Measurements from ENCODE around the gene GSG1. TPM values are rescaled to one million over a fixed set of nuclear protein-coding genes. Genes with fewer than 3 reads are reported as not detected.

The GSG1 gene
- total RNA-seq, 1 donor = 0.36 TPM

DNA sequence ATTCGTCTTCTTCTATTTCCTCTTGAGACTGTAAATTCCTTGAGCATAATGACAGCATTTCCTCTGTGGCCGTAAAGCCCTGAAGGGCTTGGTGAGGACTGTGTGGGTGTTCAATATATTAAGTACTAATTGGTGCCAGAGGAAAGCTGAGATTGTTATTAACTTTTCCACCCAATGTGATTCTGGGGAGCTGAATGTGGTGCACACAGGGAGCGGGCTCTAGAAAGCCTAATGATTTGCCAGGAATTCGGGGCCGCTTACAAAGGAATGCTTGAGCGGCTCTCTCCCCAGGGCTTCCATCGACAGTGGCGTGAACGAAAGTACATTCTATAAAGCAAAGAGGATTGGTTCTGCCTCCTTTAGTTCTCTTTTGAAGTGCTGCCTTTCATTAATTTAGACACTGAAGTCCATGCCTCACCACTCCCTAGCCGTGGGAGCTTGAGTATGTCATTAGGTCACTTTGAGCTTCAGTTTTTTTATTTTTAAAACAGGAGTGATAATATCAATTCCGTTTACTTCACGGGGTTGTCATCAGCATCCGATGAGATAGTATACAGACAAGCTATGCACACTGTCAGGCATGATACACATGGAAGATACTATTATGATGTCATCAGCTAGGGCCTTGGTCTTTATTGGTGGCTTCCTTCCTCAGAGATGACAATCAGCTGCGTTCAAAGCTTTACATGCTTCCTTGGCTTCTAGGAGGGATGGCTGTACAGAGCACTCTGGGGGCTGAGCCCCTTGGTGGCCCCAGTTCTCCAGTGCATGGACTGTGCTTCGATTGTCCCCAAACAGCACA is 11.0 kb upstream of the GSG1 start:
- Histone ChIP-seq H2AFZ (ENCODE audit: low read length) (peak overlapping the region; percentile 29), H3K4me2 (ENCODE audit: insufficient read depth, low read length) (peak overlapping the region; percentile 53), H3K27me3 (ENCODE audit: insufficient read depth, low read length) (no peaks in the 10 kb centered on the region), H3K9me3 (ENCODE audit: low read depth, low read length) (peaks cover 2% of the 10 kb centered on the region), H3K79me2 (ENCODE audit: insufficient read depth, low read length) (no peaks in the 10 kb centered on the region), H3K36me3 (ENCODE audit: insufficient read depth, low read length) (no peaks in the 10 kb centered on the region), H3K4me3 (ENCODE audit: insufficient read depth, low read length) (peak overlapping the region; percentile 7), H3K4me1 (ENCODE audit: insufficient read depth, low read length) (peaks cover 28% of the 10 kb centered on the region), H4K20me1 (ENCODE audit: insufficient read depth, low read length) (no peaks in the 10 kb centered on the region), H3K27ac (ENCODE audit: low read depth, low read length) (no peak overlapping the region)
- TF ChIP-seq, protein P1, sequence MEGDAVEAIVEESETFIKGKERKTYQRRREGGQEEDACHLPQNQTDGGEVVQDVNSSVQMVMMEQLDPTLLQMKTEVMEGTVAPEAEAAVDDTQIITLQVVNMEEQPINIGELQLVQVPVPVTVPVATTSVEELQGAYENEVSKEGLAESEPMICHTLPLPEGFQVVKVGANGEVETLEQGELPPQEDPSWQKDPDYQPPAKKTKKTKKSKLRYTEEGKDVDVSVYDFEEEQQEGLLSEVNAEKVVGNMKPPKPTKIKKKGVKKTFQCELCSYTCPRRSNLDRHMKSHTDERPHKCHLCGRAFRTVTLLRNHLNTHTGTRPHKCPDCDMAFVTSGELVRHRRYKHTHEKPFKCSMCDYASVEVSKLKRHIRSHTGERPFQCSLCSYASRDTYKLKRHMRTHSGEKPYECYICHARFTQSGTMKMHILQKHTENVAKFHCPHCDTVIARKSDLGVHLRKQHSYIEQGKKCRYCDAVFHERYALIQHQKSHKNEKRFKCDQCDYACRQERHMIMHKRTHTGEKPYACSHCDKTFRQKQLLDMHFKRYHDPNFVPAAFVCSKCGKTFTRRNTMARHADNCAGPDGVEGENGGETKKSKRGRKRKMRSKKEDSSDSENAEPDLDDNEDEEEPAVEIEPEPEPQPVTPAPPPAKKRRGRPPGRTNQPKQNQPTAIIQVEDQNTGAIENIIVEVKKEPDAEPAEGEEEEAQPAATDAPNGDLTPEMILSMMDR (IDR thresholded peaks at IDR 0.05; ENCODE audit: extremely low read depth, low read depth, low read length) = no peak
- no peak for DNase-seq (ENCODE audit: insufficient read length, low spot score, missing footprints)

GRCh38 chr12:13112968-13113367 is 9.5 kb upstream of the GSG1 start:
- Histone ChIP-seq H3K4me2 (ENCODE audit: insufficient read depth, low read length) (no peak overlapping the region), H4K20me1 (ENCODE audit: insufficient read depth, low read length) (no peaks in the 10 kb centered on the region), H3K9me3 (ENCODE audit: low read depth, low read length) (peaks cover 2% of the 10 kb centered on the region), H3K4me1 (ENCODE audit: insufficient read depth, low read length) (peaks cover 15% of the 10 kb centered on the region), H3K36me3 (ENCODE audit: insufficient read depth, low read length) (no peaks in the 10 kb centered on the region), H3K27ac (ENCODE audit: low read depth, low read length) (no peak overlapping the region), H3K79me2 (ENCODE audit: insufficient read depth, low read length) (no peaks in the 10 kb centered on the region), H2AFZ (ENCODE audit: low read length) (no peak overlapping the region), H3K27me3 (ENCODE audit: insufficient read depth, low read length) (no peaks in the 10 kb centered on the region), H3K4me3 (ENCODE audit: insufficient read depth, low read length) (no peak overlapping the region)
- TF ChIP-seq, protein P1 (IDR thresholded peaks at IDR 0.05; ENCODE audit: extremely low read depth, low read depth, low read length) = no peak
- no peak for DNase-seq (ENCODE audit: insufficient read length, low spot score, missing footprints)

DNA sequence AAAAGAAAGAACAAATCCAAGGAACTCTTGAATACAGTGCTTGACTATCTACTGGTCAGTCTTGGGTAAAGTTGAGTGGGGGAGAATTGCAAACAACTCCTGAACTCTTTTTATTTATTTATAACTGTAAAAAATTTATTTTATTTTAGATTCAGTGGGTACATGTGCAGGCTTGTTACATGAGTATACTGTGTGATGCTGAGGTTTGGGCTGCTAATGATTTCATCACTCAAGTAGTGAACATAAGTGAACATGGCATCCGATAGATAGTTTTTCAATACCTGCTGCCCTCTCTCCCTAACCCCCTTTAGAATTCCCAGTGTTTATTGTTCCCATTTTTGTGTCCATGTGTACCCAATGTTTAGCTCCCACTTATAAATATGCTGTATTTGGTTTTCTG is 3.2 kb upstream of the GSG1 start:
- no peak overlapping the region for H3K27ac ChIP-seq (ENCODE audit: low read depth, low read length)
- TF ChIP-seq, protein P1 (IDR thresholded peaks at IDR 0.05; ENCODE audit: extremely low read depth, low read depth, low read length) = no peak

DNA sequence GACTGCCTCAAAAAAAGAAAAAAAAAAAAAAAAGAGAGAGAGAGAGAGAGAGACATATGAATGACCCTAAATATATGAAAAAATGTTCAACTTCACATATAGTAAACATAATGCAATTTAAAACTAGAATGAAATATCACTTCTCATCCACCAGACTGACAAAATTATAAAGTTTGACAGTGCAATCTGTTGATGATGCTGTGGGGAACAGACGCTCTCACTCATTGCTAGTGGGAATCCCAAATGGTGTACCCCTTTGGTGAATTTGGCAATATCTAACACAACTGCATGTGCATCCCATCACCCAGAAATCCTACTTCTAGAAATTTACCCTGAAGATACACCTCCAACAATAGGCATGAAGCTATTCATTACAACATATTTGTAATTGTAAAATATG is 2.3 kb upstream of the GSG1 start:
- no peak overlapping the region for H2AFZ ChIP-seq (ENCODE audit: low read length)
- no peaks in the 10 kb centered on the region for H3K79me2 ChIP-seq (ENCODE audit: insufficient read depth, low read length)
- H3K9me3 ChIP-seq (ENCODE audit: low read depth, low read length) = no peaks in the 10 kb centered on the region
- no peak overlapping the region for H3K4me2 ChIP-seq (ENCODE audit: insufficient read depth, low read length)
- no peaks in the 10 kb centered on the region for H4K20me1 ChIP-seq (ENCODE audit: insufficient read depth, low read length)
- H3K4me3 ChIP-seq (ENCODE audit: insufficient read depth, low read length) = no peak overlapping the region
- TF ChIP-seq, protein P1 (IDR thresholded peaks at IDR 0.05; ENCODE audit: extremely low read depth, low read depth, low read length) = no peak
- no peak overlapping the region for H3K27ac ChIP-seq (ENCODE audit: low read depth, low read length)
- DNase-seq (ENCODE audit: insufficient read length, low spot score, missing footprints) = no peak
- no peaks in the 10 kb centered on the region for H3K27me3 ChIP-seq (ENCODE audit: insufficient read depth, low read length)
- H3K36me3 ChIP-seq (ENCODE audit: insufficient read depth, low read length) = no peaks in the 10 kb centered on the region
- H3K4me1 ChIP-seq (ENCODE audit: insufficient read depth, low read length) = peaks cover 28% of the 10 kb centered on the region

More for the DNA sequence above, 3.2 kb upstream of the GSG1 start:
- no peaks in the 10 kb centered on the region for H4K20me1 ChIP-seq (ENCODE audit: insufficient read depth, low read length)
- H3K4me3 ChIP-seq (ENCODE audit: insufficient read depth, low read length) = no peak overlapping the region
- DNase-seq (ENCODE audit: insufficient read length, low spot score, missing footprints) = no peak
- H3K4me2 ChIP-seq (ENCODE audit: insufficient read depth, low read length) = no peak overlapping the region
- H3K79me2 ChIP-seq (ENCODE audit: insufficient read depth, low read length) = no peaks in the 10 kb centered on the region
- no peaks in the 10 kb centered on the region for H3K27me3 ChIP-seq (ENCODE audit: insufficient read depth, low read length)
- H3K9me3 ChIP-seq (ENCODE audit: low read depth, low read length) = no peaks in the 10 kb centered on the region
- H3K4me1 ChIP-seq (ENCODE audit: insufficient read depth, low read length) = peaks cover 23% of the 10 kb centered on the region
- H3K36me3 ChIP-seq (ENCODE audit: insufficient read depth, low read length) = no peaks in the 10 kb centered on the region
- no peak overlapping the region for H2AFZ ChIP-seq (ENCODE audit: low read length)

Data from osteoblast (primary cell).